ENCODE measurements around the gene SHD.

DNA sequence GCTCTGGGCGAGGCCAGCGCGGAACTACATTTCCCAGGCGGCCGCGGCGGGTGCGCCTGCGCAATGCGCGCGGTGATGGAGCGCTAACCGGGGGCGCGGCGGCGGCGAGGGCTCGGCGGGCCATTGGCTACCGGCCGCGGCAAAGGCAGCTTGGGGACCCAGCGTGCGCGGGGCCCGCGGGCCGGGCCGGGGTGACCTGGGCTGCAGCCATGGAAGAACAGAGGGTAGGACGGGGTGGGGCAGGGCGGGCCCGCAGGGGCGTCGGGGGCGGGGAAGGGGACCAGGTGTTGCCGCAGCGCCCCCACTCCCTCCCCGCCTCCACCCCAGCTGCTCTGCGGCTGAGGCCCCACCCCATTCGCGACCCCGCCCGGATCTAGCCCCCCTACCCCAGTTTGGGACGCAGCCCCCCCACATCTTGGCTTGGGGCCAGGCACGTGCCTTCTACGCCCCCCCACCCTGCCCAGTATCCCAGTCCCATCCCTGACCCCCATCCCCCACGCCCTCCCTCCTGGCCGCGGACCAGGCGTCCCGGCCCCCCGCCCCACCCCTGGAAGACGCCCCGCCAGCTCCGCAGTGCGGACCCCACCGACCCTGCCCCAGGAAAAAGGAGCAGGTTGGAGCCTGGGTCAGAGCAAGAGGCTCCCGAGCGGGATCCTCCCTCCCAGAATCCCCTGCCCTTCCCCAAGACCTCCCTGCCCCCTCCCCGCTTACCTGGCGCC, 25.6 kb downstream of the SHD start, which contains the start of gene FSD1:
- TF ChIP-seq POLR2A (IDR thresholded peaks at IDR 0.05), result no peak
- TF ChIP-seq, protein P1, sequence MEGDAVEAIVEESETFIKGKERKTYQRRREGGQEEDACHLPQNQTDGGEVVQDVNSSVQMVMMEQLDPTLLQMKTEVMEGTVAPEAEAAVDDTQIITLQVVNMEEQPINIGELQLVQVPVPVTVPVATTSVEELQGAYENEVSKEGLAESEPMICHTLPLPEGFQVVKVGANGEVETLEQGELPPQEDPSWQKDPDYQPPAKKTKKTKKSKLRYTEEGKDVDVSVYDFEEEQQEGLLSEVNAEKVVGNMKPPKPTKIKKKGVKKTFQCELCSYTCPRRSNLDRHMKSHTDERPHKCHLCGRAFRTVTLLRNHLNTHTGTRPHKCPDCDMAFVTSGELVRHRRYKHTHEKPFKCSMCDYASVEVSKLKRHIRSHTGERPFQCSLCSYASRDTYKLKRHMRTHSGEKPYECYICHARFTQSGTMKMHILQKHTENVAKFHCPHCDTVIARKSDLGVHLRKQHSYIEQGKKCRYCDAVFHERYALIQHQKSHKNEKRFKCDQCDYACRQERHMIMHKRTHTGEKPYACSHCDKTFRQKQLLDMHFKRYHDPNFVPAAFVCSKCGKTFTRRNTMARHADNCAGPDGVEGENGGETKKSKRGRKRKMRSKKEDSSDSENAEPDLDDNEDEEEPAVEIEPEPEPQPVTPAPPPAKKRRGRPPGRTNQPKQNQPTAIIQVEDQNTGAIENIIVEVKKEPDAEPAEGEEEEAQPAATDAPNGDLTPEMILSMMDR (IDR thresholded peaks at IDR 0.05), result no peak

All from testis (tissue), 2 donors.